Left renal pelvis (tissue), 4 donors: ENCODE data around the gene NFE2L2. TPM values are rescaled to one million over a fixed set of nuclear protein-coding genes. Genes with fewer than 3 reads are reported as not detected.
"Not testable (repeated sequence)": the region's sequence is repeated elsewhere in the genome, so short reads cannot be mapped to it uniquely, and the experiment has no call there.

ENCODE experiments used
- DNase-seq, 4 donors: peaks; one replicate each; pipeline ENCODE4 v3.0.0-alpha.2; 2013; ENCODE audit warnings: low read depth in 4 of 4, low spot score in 3 of 4
- polyA plus RNA-seq, 4 donors: library from polyadenylated mRNA; unstranded; fragments of 120-200 nt; gene quantifications; one replicate each; pipeline ENCODE4 v1.2.1, GENCODE V29; 2013; ENCODE audit not compliant: insufficient read length in 4 of 4

NFE2L2 gene
- 100 to 1,000 TPM; 124 to 191 (median 163) TPM for polyA plus RNA-seq

DNA sequence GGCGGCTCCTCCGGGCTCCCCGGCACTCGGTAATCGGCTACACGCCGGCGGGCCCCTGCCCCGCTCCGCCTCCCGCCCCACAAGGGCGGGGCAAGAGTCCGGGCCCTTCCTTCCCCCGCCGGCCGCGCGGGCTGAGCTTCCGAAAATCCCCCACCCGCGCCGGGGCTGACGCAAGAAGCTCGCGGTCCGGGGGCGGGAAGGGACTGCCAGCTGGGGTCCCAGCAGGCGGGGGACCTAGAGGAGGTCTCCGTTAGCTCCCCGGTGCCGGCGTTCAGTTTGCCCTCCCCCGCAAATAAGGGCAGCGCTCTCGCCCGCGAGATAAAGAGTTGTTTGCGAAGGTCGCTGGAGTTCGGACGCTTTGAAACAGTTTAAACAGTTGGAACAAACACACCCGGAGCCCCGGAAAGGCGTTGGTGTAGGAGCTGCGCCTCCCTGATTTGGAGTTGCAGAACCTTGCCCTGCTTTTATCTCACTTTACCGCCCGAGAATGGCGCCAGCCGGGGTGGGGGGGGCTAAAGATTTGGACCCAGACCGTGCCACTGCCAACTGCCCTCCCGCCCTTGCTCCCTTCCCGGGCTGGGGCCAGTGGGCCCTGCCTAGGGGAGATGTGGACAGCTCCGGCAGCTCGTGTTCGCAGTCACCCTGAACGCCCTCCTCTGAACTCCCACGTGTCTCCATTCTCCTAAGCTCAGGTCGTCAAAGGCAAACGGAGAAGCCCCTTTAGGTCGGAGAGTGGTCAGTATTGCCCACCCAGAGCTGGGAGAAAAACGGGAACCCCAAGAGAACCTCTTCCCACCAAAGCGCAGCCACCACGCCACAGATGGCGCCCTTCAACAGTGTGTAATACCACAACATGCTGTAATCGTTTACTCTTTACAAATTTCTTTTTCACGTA is at the start of gene NFE2L2:
Gene NFE2L2, minus strand, starts transcription at position 35 of the 895 bp plus-strand sequence. CDS start 151 bp downstream, outside the sequence.
- peak; percentile 70 to 85 (median 84) for DNase-seq

DNA sequence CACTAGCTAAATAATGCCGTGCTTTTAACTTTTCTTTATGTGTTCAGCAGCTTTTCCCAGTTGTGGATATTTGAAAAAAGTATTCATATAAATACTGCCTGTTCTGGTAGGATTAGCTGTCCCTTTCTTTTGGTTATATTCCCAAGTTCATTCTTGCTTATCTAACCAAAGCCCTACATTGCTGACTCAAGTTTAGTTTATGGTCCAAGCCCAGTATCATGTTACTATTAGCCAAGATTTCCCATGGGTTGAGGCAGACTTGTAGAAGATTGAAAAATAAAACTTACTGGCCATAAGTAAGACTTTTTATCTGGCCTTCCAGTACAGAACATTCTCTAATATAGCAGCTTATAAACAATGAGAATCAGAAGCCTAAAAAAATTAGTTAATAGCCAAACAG is 49.7 kb upstream of the NFE2L2 start:
- no peak for DNase-seq

DNA sequence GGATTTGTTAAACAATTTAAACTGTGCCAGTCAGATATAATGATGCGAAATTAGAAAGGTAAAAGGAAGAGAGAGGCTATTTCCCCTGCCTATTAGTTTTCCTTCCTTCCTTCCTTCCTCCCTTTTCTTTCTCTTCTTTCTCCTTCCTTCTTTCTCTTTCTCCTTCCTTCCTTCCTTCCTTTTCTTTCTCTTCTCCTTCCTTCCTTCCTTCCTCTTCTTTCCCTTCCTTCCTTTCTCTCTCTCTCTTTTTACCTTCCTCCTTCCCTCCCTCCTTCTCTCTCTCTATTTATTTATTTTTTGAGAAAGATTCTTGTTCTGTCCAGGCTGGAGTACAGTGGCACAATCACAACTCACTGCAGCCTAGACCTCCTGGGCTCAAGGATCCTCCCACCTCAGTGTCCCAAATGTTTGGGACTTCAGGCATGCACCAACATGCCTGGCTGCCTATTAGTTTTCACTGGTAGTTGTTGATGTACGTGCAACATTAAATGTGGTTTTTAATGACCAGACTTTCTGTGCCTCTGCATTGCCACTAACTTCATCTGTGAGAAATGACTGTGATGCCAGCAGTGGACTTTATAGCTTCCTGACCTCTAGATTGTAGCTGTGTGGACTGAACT is 48.7 kb upstream of the NFE2L2 start:
- DNase-seq, result no peak

DNA sequence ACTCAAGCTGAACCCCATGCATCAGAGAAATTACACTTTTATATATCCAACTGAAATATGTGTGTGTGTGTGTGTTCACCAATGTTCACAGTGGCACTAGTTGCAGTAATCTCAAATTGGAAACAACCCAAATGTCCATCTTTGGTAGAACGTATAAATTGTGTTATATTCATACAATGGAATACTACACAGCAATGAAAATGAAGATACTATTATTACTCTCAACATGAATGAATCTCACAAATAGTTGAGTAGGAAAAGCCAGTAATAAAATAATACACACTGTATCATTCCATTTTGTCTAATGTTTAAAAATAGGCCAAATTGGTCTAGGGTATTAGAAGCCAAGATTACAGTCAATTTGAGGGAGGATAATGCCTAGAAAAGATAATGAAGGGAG is 48.0 kb upstream of the NFE2L2 start:
- DNase-seq, result no peak

DNA sequence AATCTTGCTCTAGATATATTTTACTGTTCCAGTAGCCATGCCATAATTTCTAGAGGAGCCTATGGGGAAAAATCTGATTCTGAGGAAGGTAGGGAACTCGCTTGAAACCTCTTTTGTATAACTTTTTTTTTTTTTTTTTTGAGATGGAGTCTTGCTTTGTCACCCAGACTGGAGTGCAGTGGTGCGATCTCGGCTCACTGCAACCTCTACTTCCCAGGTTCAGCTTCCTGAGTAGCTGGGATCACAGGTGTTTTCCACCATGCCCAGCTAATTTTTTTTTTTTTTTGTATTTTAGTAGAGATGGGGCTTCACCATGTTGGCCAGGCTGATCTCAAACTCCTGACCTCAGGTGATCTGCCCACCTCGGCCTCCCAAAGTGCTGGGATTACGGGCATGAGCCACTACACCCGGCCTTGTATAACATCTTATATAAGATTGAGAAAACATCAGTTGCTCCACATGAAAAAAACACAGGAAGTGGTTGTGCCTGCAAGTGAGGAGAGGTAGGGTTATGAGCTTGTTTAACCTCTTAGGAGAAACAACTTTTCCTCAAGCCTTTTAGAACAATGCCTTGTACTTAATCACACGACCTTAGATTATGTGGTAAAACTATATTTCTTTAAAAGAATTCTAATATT is 45.3 kb upstream of the NFE2L2 start:
- not testable (repeated sequence) for DNase-seq

DNA sequence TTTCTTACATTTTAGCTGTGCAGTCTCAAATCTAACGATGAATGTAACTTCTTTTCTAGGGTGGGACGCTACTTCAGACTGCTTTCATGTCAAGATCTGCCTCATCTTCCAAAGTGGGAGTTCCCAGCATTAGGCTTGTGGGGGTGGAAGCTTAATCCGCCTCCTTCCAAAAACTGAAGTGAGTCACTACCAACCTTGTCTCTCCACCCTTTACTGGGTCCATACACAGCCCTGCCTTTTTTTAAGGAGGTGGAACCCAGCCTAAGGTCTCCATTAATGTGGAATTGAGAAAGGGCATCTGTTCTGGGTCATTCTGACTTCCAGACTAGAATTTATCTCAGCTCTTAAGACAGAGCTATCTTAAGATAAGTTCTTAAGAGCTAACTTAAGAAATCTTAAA is 42.0 kb upstream of the NFE2L2 start:
- DNase-seq, result no peak

DNA sequence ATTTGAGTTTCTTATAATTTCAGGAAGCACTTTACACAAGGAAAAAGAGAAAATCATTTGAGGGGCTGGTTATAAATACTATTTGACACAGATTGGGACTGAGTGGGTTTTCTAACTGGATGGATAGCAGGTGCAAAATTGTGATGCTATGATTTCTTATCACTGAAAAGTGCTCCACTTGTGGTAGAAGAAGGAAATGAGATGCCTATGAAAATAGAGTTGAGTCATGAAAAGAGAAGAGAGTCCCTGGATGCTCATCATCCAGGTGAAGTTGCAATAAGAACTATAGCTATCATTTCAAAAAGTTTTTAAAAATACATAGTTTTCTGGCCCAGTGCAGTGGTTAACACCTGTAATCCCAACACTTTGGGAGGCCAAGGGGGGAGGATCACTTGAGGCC is 39.4 kb upstream of the NFE2L2 start:
- no peak for DNase-seq

DNA sequence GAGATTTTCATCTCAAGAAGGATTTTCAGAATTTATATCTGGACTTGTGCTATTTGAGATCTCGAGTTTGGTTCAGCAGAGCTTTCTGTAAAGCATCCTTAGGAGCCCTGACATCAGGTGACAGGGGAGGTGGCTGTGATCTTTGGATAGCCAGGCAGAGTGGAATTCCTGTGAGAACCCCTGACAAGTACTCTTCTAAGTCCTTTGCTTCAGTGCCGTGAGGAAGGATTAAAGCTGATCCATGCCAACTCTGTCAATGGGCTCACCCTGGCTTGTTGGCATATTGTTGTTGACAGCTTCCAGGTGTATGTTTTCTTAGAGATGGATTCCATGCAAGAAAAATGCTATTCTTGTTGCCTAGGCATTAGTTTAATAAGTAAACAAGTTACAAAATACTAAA is 38.0 kb upstream of the NFE2L2 start:
- DNase-seq, result no peak

DNA sequence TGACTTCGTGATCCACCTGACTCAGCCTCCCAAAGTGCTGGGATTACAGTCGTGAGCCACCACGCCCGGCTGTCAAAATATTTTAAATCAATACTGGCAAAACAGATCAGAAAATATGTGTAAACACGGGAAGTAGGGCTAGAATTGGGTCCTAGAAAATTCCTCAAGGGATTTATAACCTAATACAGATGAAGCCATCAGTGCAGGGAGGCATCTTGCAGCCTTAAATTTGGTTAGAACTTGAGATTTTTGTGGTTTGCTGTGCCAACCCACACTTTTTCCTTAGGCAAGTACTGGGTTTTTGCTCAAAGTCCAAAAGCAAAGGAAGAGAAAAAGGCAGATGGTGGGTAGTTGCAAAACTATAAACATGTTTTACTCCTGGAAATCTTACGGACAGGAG is 33.7 kb upstream of the NFE2L2 start:
- no peak for DNase-seq

DNA sequence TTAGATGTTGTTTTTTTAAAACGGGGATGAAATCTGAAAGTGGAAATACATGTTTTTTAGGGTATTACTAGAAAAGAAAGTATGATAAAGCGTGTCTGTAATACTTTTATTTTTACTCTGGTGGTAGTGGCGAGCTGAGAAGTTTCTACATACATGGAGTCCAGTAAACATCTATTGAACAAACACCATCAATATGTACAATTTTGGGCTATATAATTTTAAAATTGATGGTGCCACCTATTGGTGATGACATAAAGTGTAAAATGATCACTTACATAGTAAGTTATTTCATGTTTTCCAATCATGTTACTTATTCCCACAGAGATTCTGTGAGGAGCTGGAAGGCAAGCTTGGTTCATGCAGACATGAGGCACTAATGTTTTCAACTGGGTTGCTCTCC is 31.5 kb upstream of the NFE2L2 start:
- no peak for DNase-seq

DNA sequence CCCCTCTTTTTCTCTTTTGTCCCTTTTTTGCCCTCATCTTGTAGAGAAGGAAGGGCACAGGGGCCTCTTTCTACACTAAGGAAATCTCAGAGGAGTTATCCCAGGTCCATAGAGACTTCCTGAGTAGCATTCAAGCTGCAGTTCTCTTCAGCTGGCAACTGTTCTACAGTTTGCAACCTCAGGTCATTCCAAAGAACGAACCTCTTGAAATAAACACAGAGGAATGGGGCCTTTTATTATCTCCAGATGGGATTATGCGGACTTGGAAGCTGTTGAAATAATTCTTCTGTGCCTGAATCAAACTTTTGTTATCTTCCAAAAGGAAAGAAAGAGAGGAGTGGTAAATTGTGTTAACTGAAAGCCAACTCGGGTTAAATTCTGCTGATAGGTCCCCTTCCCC is 31.0 kb upstream of the NFE2L2 start:
- DNase-seq, result no peak

DNA sequence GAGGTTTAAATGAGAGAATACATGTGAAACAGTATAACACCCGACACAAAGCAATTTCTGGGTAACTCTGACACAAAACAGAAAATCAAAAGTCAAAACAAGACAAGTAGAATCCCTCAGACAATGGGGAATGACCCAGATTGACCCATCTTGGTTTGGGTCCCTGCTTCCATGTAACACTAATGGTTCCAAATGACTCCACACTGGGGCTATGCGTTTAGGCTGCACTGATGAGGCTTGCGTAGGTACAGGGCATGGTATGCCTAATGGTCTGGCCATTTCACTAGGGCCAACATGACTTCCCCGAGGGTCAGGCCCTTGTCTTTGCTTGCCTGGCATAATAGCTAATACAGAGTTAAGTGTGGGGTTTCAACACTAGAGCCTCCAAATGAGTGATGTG is 27.2 kb upstream of the NFE2L2 start:
- DNase-seq, result no peak

DNA sequence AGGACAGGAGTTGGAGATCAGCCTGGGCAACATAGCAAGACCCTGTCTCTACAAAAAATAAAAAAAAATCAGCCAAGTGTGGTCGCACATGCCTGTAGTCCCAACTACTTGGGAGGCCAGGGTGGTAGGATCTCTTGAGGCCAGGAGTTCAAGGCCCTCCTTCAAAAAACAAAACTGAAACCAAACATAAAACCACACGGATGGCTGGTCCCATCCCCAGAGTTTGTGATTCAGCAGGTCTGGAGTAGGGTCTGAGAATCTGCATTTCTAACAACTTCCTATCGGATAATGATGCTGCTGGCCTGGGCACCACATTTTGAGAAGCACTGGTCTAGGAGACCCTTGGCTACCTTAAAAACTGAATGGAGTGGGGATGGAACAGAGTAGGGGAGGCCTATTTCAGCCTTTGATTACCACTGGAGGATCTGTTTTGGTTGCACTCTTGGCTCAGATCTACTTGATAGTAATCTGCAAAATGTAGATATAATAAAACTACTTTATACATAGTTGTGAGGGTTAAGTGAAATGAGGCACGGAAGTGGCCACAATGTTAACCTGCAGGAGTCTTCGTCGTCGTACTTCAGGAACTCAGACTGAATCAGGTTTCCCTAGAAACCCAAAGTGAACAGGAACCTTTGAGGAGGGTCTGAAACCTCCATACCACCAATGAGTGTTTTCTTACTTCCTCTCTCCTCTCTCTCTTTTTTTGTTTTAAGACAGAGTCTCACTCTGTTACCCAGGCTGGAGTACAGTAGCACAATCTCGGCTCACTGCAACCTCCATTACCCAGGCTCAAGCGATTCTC is 25.5 kb upstream of the NFE2L2 start:
- DNase-seq, result no peak

DNA sequence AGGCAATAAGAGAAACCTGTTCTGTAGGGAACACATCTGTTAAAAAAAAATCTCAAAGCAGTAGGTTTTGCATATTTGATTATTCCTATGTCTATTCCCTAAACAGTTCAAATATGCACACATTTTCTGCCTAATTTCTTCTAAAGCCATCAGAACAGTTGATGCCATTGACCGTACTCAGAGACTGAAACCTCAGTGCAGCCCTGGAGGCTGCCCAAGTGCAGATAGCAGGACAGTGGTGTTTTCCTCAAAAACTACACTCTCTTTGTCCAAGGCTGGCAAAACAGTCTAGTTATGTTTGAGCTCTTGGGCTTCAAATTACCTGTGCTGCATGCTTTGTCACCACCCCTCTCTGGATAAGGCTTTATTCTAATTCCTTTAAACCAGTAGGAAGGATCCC is 23.3 kb upstream of the NFE2L2 start:
- no peak for DNase-seq

DNA sequence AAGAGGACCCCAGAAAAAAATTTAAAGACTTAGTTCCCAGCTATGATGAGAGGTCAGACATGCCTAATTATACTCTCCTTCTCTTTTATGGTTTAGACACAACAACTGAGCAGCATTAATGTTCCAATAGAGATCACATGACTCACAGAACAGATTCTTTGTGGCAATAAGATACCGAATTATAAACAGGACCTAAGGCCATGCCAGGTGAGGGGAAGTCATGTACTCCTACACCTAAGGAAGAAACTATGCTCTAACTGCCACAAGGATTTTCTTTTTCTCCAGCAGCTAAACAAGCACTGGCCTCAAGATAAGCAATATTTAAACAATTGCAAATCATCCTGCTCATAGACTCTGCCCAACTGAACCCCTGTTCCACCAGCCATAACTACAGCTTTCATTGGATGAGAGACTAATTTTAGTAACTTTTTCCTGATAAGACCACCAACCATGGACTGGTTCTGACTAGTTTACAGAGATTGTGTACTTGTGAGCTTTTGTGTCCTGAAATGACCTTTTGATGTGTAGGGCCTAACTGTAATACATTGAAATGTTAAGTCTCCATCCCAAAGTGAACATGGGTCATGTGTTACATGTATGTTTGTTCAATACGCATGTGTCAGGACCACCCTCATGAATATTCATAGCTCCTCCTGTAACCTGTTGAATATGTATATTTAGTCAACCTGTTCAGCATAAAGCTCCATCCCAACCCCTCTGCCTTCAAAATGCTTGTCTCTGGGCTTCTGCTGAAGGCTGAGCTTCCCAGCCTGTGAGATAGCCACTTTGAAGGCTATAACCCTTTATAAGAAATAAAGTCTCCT is 21.6 kb upstream of the NFE2L2 start:
- DNase-seq, result no peak

DNA sequence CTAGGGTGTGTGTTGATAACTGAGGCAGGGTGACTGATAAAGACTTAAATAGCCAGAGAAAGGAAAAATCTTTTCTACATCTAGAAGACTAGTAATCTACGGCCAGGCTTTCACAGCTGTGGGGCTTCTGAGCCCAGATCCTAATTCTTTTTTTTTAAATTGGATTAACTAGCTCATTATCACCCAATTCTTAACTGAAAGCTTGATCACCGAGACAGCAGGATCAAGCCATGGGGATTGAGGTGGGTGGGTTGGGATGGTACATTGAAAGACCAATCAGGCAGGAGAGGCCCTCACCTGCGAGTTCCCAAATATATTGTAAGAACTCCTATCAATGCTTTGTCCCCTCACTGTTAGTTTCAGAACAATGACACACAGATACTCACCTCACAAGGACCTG is 20.0 kb upstream of the NFE2L2 start:
- no peak for DNase-seq

DNA sequence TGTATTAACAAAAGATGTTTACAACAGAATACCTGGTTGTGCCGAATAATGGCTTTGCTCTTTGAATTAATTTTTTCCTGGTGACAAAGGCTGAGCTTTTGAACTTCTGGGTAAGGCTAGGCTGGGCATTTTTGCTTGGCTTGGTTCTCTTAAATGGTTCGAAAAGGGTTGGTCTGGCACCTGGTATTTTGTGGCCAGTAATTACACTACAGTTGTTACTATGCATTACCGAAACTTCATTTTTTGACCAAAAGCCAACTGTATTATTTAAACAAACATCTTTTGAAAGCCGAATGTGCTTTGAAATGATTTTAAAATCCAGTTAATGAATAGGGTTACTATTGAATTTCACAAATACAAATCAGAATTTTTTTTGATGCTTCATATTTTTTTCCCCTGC is 19.4 kb upstream of the NFE2L2 start:
- DNase-seq, result no peak

DNA sequence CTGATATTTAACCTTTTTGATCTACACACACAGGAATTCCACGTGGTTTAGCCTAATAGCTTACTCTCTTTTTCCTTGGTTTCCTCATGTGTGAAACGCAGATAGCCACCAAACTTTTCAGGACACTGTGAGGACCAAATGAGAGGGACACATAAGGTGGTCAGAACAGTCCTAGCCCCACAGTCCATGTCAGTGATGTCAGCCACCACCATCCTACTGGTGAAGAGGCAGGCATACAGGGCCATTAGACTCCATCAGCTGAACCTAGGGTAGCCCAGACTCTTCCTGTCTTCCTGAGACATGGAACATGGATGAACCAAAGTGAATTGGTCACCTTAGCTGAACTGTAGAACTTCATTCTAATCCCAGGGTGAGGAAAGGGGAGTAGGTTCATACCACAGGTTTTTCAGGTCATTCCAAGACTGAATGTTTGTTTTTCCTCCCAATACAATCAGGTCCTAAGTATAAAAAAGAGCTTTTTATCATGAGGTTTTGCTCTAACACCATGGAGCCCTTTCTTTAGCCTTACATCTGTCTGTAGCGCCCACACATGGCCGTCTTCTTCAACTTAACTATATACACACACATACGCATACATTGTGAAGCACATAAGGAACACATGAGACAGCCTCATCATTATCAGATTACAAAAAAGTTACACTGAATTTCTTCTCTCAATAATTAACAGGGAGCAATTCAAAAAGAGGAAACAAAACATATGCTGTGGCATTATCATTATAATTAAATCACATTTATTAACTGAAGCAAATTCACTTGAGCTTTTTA is 18.5 kb upstream of the NFE2L2 start:
- no peak for DNase-seq

DNA sequence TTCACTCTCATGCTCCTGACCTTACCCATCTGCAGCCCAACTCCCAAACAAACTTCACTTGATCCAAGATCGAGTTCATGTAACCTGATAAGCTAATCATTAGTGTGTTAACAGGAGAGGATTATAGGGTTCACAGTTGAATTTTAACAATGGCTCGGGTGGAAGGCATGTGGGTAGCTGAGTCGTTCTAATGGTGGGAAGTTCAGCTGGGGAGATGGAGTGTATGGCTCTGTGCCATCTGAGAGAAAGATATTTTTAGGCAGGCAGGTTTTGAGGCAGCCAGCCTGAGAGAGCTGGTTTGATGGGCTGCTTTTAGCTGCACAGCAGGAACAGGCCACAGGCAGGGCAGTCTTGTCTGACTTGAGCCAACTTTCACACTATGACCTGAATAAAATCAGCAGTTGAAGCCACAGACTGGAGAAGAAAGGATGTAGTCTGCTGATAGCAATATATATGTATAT is 17.7 kb upstream of the NFE2L2 start:
- DNase-seq, result no peak
